Fibroblast of gingiva (primary cell): ENCODE results near the gene ZDHHC20.

Experiments used
- DNase-seq: peaks from one replicate; pipeline ENCODE4 v3.0.0-alpha.2; 2011; ENCODE audit warnings: low read depth

ZDHHC20 gene

GRCh38 chr13:21326155-21327031, 132.7 kb downstream of the ZDHHC20 start:
- peak; percentile 69 for DNase-seq

GRCh38 chr13:21324803-21325202, 134.3 kb downstream of the ZDHHC20 start:
- DNase-seq: no peak

- DNase-seq: no peak
Observed at GRCh38 chr13:21322988-21323387, 136.1 kb downstream of the ZDHHC20 start.
